ENCODE measurements around the gene CNTNAP5.

Gene CNTNAP5

DNA sequence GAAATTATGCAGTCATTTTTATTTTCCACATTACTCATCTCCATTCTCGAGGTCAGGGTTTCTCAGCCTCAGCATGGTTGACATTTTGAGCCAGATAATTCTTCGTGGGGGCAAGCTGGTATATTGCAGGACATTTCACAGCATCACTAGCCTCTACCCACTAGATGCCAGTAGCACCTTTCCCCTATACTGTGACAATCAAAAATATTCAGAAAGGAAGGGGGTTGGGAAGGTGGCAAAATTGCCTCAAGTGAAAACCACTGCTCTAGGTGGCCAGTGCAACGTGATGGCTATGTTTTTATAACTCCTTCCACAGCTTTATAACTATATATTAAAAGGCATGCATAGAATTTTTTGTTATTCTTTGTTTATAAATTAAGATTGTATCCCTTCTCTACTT, 294.5 kb downstream of the CNTNAP5 start:
- Histone ChIP-seq H3K4me1 (ENCODE audit: control insufficient read depth, insufficient read depth, low read length) (no peaks in the 10 kb centered on the region), H3K4me3 (ENCODE audit: low read depth, low read length) (no peak overlapping the region), H3K9ac (ENCODE audit: low read depth, low read length) (no peak overlapping the region), H3K36me3 (ENCODE audit: control insufficient read depth, insufficient read depth, low read length) (no peaks in the 10 kb centered on the region), H3K27me3 (ENCODE audit: control insufficient read depth, insufficient read depth, low read length) (no peaks in the 10 kb centered on the region), H3K9me3 (ENCODE audit: control insufficient read depth, insufficient read depth, low read length) (no peaks in the 10 kb centered on the region), H3K27ac (ENCODE audit: low read depth, low read length) (no peak overlapping the region)

DNA sequence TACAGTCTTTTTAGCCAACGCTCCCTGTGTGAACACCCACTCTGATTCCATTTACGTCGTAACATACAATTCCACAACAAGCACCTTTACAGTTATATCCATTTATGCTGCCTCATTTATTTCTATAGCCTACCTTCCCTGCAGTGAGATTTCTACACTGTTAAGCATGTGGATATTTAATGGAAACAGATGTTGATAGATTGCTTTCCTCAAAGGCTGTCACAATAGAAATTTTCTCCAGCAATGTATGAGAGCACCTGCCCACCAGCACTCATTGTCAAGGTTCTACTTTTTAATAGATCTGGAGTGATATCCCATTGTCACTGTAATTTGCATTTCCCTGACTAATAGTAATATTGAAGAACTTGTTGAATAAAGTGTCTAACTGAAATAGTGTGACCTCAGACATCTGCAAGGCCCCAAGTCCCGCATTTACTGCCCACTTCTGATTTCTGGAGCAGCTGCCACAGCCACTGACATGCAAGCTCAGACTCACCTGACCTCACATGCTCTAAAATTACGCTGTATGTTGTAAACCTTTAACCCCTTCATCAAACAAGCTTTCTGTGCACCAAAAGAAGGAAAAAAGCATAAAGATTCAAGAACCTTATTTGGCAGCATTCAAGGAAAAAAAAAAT, 295.1 kb downstream of the CNTNAP5 start:
- no peak overlapping the region for H3K4me3 ChIP-seq (ENCODE audit: low read depth, low read length)
- no peak overlapping the region for H3K27ac ChIP-seq (ENCODE audit: low read depth, low read length)
- H3K36me3 ChIP-seq (ENCODE audit: control insufficient read depth, insufficient read depth, low read length) = no peaks in the 10 kb centered on the region
- no peak overlapping the region for H3K9ac ChIP-seq (ENCODE audit: low read depth, low read length)
- H3K27me3 ChIP-seq (ENCODE audit: control insufficient read depth, insufficient read depth, low read length) = no peaks in the 10 kb centered on the region
- H3K9me3 ChIP-seq (ENCODE audit: control insufficient read depth, insufficient read depth, low read length) = no peaks in the 10 kb centered on the region
- H3K4me1 ChIP-seq (ENCODE audit: control insufficient read depth, insufficient read depth, low read length) = no peaks in the 10 kb centered on the region

DNA sequence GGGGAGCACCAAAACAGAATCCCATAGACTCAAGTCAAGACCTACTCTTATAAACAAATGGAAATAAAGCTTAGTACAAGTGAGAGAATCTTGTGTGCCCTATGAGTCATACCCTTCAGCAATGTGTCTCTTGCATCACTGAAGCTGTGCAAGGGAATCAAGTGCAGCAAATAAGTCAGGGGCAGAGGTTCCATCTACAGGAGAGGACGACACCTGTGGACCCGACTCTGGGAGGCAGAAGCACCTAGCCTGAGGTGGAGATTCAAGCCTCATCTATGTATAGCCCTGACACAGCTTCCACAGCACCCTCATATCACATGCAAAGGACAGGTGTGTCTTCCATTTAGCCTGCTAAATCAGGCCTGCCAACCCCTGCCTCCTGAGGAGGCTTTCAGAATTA, 298.2 kb downstream of the CNTNAP5 start:
- Histone ChIP-seq H3K36me3 (ENCODE audit: control insufficient read depth, insufficient read depth, low read length) (no peaks in the 10 kb centered on the region), H3K9ac (ENCODE audit: low read depth, low read length) (no peak overlapping the region), H3K9me3 (ENCODE audit: control insufficient read depth, insufficient read depth, low read length) (no peaks in the 10 kb centered on the region)

DNA sequence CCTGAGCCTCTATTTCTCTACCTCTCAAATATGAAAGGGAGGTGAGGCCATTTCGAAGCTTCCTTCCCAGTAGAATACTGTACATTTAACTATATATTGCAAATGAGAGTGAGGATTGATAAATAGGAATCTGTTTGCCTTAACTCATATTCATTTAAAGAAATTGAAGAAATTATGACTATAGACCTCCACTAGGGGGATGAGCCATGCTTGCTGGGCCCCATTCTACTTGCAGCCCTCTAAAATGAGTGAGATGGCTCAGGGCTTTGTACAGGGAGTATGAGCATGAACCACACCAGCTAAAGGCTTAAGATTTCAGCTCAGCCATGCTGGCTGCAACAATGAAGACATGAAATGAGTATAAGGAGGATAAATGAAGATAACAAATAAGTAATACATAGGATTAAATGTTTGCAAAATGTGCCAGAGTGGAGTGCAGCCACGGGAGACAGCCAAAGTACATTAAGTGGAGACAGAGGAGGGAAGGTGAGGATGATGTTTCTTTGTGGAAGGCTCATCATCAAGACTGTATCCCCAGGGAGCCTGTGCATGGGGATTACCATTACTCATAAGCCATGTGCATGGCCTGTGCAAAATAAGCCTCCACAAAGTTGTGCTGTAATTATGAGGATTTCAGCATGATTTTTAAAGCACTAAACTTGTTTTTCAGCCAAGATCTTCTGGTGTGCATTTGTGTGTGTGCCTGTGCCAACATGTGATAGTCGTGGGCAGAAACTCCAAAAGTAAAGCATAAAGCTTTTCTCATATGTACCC, 300.8 kb downstream of the CNTNAP5 start:
- Histone ChIP-seq H3K36me3 (ENCODE audit: control insufficient read depth, insufficient read depth, low read length) (no peaks in the 10 kb centered on the region), H3K4me1 (ENCODE audit: control insufficient read depth, insufficient read depth, low read length) (peaks cover 35% of the 10 kb centered on the region)

More for the DNA sequence above, 298.2 kb downstream of the CNTNAP5 start:
- H3K4me1 ChIP-seq (ENCODE audit: control insufficient read depth, insufficient read depth, low read length) = peaks cover 16% of the 10 kb centered on the region
- H3K4me3 ChIP-seq (ENCODE audit: low read depth, low read length) = no peak overlapping the region
- no peaks in the 10 kb centered on the region for H3K27me3 ChIP-seq (ENCODE audit: control insufficient read depth, insufficient read depth, low read length)
- no peak overlapping the region for H3K27ac ChIP-seq (ENCODE audit: low read depth, low read length)

DNA sequence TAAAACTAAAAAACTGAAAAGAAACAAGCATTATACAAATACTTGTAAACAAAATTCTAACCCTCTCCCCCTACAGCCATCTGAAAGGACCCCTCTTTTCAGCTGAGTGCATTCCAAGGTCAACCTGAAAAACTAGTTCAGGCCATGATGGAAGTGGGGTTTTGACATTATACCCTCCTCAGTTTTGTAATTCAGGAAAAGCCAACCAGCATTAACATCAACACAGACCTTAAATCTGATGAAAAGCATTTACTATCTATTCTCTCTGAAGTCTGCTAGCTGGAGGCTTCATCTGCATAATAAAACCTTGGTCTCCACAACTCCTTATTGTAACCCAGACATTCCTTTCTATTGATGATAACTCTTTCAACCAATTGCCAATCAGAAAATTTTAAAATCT, 302.2 kb downstream of the CNTNAP5 start:
- Histone ChIP-seq H3K36me3 (ENCODE audit: control insufficient read depth, insufficient read depth, low read length) (no peaks in the 10 kb centered on the region), H3K4me1 (ENCODE audit: control insufficient read depth, insufficient read depth, low read length) (peaks cover 35% of the 10 kb centered on the region), H3K9ac (ENCODE audit: low read depth, low read length) (peak overlapping the region; percentile 1; the same call in 1 of the 2 replicates), H3K4me3 (ENCODE audit: low read depth, low read length) (no peak overlapping the region), H3K9me3 (ENCODE audit: control insufficient read depth, insufficient read depth, low read length) (no peaks in the 10 kb centered on the region), H3K27ac (ENCODE audit: low read depth, low read length) (peak overlapping the region; percentile 91), H3K27me3 (ENCODE audit: control insufficient read depth, insufficient read depth, low read length) (no peaks in the 10 kb centered on the region)

More for the DNA sequence above, 300.8 kb downstream of the CNTNAP5 start:
- H3K4me3 ChIP-seq (ENCODE audit: low read depth, low read length) = no peak overlapping the region
- H3K9ac ChIP-seq (ENCODE audit: low read depth, low read length) = no peak overlapping the region
- no peaks in the 10 kb centered on the region for H3K9me3 ChIP-seq (ENCODE audit: control insufficient read depth, insufficient read depth, low read length)
- peak overlapping the region; percentile 91 for H3K27ac ChIP-seq (ENCODE audit: low read depth, low read length)
- H3K27me3 ChIP-seq (ENCODE audit: control insufficient read depth, insufficient read depth, low read length) = no peaks in the 10 kb centered on the region

DNA sequence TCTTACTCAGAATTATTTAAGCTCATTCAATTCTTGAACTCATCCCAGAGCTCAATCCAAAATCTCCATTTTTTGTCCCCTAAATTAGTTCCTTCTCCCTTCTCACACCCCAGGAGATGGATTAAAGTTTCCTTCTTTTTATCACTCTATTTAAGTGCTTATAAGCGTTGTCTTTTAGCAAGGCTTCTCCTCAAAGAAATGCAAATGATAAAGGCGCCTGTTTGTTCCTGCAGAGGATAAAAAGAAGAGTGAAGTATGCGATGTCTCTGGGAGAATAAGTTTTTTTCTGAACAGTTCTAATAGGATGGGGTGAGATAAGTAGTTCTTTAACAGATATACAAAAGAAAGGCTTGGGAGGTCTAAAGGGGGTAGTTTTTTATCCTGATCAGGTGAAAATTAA, 303.3 kb downstream of the CNTNAP5 start:
- H3K9ac ChIP-seq (ENCODE audit: low read depth, low read length) = peak overlapping the region; percentile 23; the same call in 1 of the 2 replicates
- H3K4me1 ChIP-seq (ENCODE audit: control insufficient read depth, insufficient read depth, low read length) = peaks cover 35% of the 10 kb centered on the region
- H3K4me3 ChIP-seq (ENCODE audit: low read depth, low read length) = peak overlapping the region; percentile 40
- H3K27me3 ChIP-seq (ENCODE audit: control insufficient read depth, insufficient read depth, low read length) = no peaks in the 10 kb centered on the region
- H3K9me3 ChIP-seq (ENCODE audit: control insufficient read depth, insufficient read depth, low read length) = no peaks in the 10 kb centered on the region
- H3K36me3 ChIP-seq (ENCODE audit: control insufficient read depth, insufficient read depth, low read length) = no peaks in the 10 kb centered on the region
- peak overlapping the region; percentile 91 for H3K27ac ChIP-seq (ENCODE audit: low read depth, low read length)

DNA sequence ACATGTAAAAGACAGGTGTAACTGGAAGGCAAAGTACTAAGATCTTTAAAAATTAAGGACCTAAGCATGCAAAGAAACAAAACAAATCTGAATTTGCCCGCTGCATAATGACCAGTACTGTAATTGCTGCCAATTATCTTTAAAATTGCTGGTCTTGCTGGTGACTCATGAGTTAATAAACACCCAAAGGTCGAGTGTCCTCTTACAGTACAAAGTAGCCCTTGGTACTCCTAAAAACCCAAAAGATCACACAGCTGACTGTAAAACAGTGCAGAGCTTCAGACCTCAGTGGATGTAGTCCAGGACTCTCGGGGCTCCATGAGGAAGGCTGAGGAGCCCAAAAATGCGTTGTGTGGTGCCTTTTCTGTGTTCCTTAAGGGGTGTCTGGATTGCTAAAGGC, 308.7 kb downstream of the CNTNAP5 start:
- Histone ChIP-seq H3K9me3 (ENCODE audit: control insufficient read depth, insufficient read depth, low read length) (no peaks in the 10 kb centered on the region), H3K9ac (ENCODE audit: low read depth, low read length) (no peak overlapping the region), H3K4me3 (ENCODE audit: low read depth, low read length) (no peak overlapping the region), H3K27ac (ENCODE audit: low read depth, low read length) (no peak overlapping the region), H3K4me1 (ENCODE audit: control insufficient read depth, insufficient read depth, low read length) (peaks cover 23% of the 10 kb centered on the region), H3K36me3 (ENCODE audit: control insufficient read depth, insufficient read depth, low read length) (no peaks in the 10 kb centered on the region), H3K27me3 (ENCODE audit: control insufficient read depth, insufficient read depth, low read length) (no peaks in the 10 kb centered on the region)

DNA sequence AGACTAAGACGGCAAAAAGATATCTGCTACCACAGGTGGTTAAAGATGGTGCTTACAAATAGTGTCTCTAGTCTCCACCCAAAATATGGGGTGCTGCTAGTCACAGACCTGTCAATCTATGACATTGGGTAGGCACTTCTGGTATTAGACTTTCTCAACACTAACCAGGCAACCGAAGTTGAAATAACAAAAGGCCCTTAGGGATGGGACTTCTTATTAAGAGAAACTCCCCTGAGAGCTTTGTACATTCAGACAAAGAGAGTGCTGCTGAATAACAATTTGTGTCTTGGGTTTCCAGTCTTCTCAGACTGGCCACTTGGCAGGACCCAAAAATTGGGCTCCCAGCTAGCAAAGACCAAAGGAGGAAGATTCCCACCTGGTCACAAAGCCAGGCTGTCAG, 310.0 kb downstream of the CNTNAP5 start:
- Histone ChIP-seq H3K9me3 (ENCODE audit: control insufficient read depth, insufficient read depth, low read length) (no peaks in the 10 kb centered on the region), H3K27me3 (ENCODE audit: control insufficient read depth, insufficient read depth, low read length) (no peaks in the 10 kb centered on the region), H3K36me3 (ENCODE audit: control insufficient read depth, insufficient read depth, low read length) (no peaks in the 10 kb centered on the region), H3K9ac (ENCODE audit: low read depth, low read length) (no peak overlapping the region), H3K4me1 (ENCODE audit: control insufficient read depth, insufficient read depth, low read length) (peaks cover 10% of the 10 kb centered on the region), H3K27ac (ENCODE audit: low read depth, low read length) (no peak overlapping the region), H3K4me3 (ENCODE audit: low read depth, low read length) (no peak overlapping the region)

DNA sequence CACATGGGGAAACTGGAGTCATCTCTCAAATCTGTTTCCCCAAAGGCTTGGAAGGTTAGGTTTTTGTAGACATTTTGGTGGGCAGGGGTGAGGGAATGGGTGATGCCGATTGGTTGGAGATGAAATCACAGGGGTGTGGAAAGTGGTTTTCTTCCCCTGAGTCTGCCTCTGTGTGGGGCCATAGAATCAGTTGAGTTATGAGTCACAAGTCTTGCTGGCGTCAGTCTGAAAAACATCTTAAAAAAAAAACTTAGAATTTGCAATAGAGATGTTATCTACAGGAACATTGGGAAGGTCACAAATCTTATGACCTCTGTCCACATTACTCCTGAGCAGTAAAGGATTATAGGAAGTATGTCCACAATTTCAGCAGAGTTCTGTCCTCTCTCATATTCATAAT, 314.6 kb downstream of the CNTNAP5 start:
- H3K27ac ChIP-seq (ENCODE audit: low read depth, low read length) = no peak overlapping the region
- no peak overlapping the region for H3K9ac ChIP-seq (ENCODE audit: low read depth, low read length)
- H3K9me3 ChIP-seq (ENCODE audit: control insufficient read depth, insufficient read depth, low read length) = no peaks in the 10 kb centered on the region
- peaks cover 9% of the 10 kb centered on the region for H3K4me1 ChIP-seq (ENCODE audit: control insufficient read depth, insufficient read depth, low read length)
- H3K27me3 ChIP-seq (ENCODE audit: control insufficient read depth, insufficient read depth, low read length) = no peaks in the 10 kb centered on the region
- H3K36me3 ChIP-seq (ENCODE audit: control insufficient read depth, insufficient read depth, low read length) = no peaks in the 10 kb centered on the region
- H3K4me3 ChIP-seq (ENCODE audit: low read depth, low read length) = no peak overlapping the region

DNA sequence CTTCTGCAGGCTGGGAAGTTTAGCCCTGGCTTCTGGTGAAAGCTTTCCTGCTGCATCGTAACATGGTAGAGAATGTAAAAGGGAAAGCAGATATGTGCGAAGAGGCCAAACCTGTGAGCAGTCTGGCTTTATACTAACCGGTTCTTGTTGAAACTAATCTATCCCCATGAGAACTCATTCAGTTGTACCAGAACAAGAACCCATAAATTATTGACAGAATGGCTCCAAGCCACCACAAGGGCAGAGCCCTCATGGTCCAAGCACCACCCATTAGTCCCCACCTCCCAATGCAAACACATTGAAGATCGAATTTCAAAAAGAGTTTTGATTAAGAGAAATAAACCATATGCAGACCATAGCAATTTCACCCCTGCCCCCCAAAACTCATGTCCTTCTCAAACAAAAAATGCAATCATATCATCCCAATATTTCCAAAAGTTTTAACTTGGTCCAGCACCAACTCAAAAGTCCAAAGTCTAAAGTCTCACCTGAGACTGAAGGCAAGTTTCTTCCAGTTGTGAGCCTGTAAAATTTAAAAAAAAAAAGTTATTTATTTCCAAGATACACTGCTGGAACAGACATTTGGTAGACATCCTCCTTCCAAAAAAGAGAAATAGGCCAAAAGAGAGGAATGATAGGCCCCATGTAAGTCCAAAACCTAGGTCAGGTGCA, 318.9 kb downstream of the CNTNAP5 start:
- Histone ChIP-seq H3K27ac (ENCODE audit: low read depth, low read length) (no peak overlapping the region), H3K27me3 (ENCODE audit: control insufficient read depth, insufficient read depth, low read length) (no peaks in the 10 kb centered on the region), H3K36me3 (ENCODE audit: control insufficient read depth, insufficient read depth, low read length) (no peaks in the 10 kb centered on the region), H3K9ac (ENCODE audit: low read depth, low read length) (no peak overlapping the region), H3K4me1 (ENCODE audit: control insufficient read depth, insufficient read depth, low read length) (peaks cover 4% of the 10 kb centered on the region; the same call in 1 of the 2 replicates), H3K4me3 (ENCODE audit: low read depth, low read length) (no peak overlapping the region), H3K9me3 (ENCODE audit: control insufficient read depth, insufficient read depth, low read length) (no peaks in the 10 kb centered on the region)

DNA sequence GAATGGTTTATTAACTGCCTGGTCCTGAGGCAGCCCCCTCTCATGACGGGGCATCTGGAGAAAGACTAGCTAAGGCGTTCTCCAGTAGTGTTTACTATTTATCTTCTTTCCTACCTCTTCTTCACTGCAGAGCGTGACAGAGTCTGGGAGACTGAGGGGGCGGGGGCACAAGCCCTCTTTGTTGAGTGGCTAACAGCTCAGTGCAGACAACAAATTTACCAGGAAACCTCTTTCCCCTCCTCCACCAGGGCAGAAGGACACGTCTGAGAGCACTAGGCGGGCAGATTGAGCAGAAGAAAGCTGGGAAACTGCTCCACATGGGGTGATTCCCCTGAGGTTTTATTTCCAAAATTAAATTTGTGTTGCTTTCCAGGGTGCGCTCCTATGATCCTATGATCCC, 322.1 kb downstream of the CNTNAP5 start:
- H3K27me3 ChIP-seq (ENCODE audit: control insufficient read depth, insufficient read depth, low read length) = no peaks in the 10 kb centered on the region
- no peaks in the 10 kb centered on the region for H3K9me3 ChIP-seq (ENCODE audit: control insufficient read depth, insufficient read depth, low read length)

More for the DNA sequence above, 322.1 kb downstream of the CNTNAP5 start:
- Histone ChIP-seq H3K4me1 (ENCODE audit: control insufficient read depth, insufficient read depth, low read length) (peaks cover 10% of the 10 kb centered on the region; the same call in 1 of the 2 replicates), H3K36me3 (ENCODE audit: control insufficient read depth, insufficient read depth, low read length) (no peaks in the 10 kb centered on the region), H3K27ac (ENCODE audit: low read depth, low read length) (no peak overlapping the region), H3K9ac (ENCODE audit: low read depth, low read length) (no peak overlapping the region), H3K4me3 (ENCODE audit: low read depth, low read length) (no peak overlapping the region)
